ENCODE results near the gene HECTD2. TPM values are rescaled to one million over a fixed set of nuclear protein-coding genes. Genes with fewer than 3 reads are reported as not detected.

Gene HECTD2
- total and polyA plus RNA-seq, 3 donors from 2014 or later, result 9.0 to 22.3 (median 20.3) TPM

DNA sequence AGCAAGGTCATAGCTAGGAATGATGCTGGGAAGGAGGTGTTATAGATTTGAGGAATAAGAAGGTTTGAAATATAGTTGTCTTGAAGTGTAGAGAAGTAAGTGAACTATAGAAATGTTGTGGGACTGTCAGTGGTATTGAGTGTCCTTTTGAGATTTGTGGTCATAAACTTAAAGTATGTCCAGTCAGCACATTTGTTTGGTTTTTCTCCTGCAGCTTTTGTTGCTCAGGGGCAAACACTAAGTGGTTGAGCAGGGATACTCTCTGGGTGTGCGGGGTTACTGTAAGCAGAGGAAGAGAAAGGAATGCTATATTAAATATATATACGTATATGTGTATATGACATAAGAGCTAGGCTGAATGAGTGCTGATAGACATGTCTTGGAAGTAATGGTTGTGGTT lies 67.1 kb downstream of the HECTD2 start:
- DNase-seq, result no peak
- WGBS, 2 donors, result 94 to 100% methylated on average over 2 of the region's 2 CpGs
- no peaks in the 10 kb centered on the region for H3K9me3 ChIP-seq
- intact Hi-C loops (cut with DNase I; ENCODE audit: low total_unique reads), result no loop called here
- H3K27ac ChIP-seq, result no peak overlapping the region
- no peaks in the 10 kb centered on the region for H3K36me3 ChIP-seq (ENCODE audit: low read depth, missing control alignments)
- no peak overlapping the region for H3K4me3 ChIP-seq
- no peak for TF ChIP-seq POLR2A (IDR thresholded peaks at IDR 0.05)
- TF ChIP-seq, protein P1, sequence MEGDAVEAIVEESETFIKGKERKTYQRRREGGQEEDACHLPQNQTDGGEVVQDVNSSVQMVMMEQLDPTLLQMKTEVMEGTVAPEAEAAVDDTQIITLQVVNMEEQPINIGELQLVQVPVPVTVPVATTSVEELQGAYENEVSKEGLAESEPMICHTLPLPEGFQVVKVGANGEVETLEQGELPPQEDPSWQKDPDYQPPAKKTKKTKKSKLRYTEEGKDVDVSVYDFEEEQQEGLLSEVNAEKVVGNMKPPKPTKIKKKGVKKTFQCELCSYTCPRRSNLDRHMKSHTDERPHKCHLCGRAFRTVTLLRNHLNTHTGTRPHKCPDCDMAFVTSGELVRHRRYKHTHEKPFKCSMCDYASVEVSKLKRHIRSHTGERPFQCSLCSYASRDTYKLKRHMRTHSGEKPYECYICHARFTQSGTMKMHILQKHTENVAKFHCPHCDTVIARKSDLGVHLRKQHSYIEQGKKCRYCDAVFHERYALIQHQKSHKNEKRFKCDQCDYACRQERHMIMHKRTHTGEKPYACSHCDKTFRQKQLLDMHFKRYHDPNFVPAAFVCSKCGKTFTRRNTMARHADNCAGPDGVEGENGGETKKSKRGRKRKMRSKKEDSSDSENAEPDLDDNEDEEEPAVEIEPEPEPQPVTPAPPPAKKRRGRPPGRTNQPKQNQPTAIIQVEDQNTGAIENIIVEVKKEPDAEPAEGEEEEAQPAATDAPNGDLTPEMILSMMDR (IDR thresholded peaks at IDR 0.05), result no peak
- H3K4me1 ChIP-seq, result no peaks in the 10 kb centered on the region
- H3K27me3 ChIP-seq, result no peaks in the 10 kb centered on the region

- Histone ChIP-seq H3K4me1 (no peaks in the 10 kb centered on the region), H3K36me3 (ENCODE audit: low read depth, missing control alignments) (no peaks in the 10 kb centered on the region), H3K27ac (no peak overlapping the region), H3K4me3 (no peak overlapping the region), H3K27me3 (no peaks in the 10 kb centered on the region), H3K9me3 (no peaks in the 10 kb centered on the region)
- intact Hi-C loops (cut with DNase I; ENCODE audit: low total_unique reads), result no loop called here
- DNase-seq, result no peak
- TF ChIP-seq POLR2A (IDR thresholded peaks at IDR 0.05), result no peak
- TF ChIP-seq, protein P1 (IDR thresholded peaks at IDR 0.05), result no peak
Observed at GRCh38 chr10:91479583-91479982, 69.4 kb downstream of the HECTD2 start.

GRCh38 chr10:91487911-91488582 lies 77.9 kb downstream of the HECTD2 start:
- H3K27ac ChIP-seq, result no peak overlapping the region
- H3K4me3 ChIP-seq, result no peak overlapping the region
- H3K36me3 ChIP-seq (ENCODE audit: low read depth, missing control alignments), result no peaks in the 10 kb centered on the region
- no peaks in the 10 kb centered on the region for H3K27me3 ChIP-seq
- WGBS, 2 donors, result 83 to 93% methylated on average over 3 of the region's 3 CpGs
- TF ChIP-seq, protein P1 (IDR thresholded peaks at IDR 0.05), result no peak
- no peak for TF ChIP-seq POLR2A (IDR thresholded peaks at IDR 0.05)
- no peaks in the 10 kb centered on the region for H3K9me3 ChIP-seq
- no peak for DNase-seq
- intact Hi-C loops (cut with DNase I; ENCODE audit: low total_unique reads), result no loop called here
- H3K4me1 ChIP-seq, result no peaks in the 10 kb centered on the region

DNA sequence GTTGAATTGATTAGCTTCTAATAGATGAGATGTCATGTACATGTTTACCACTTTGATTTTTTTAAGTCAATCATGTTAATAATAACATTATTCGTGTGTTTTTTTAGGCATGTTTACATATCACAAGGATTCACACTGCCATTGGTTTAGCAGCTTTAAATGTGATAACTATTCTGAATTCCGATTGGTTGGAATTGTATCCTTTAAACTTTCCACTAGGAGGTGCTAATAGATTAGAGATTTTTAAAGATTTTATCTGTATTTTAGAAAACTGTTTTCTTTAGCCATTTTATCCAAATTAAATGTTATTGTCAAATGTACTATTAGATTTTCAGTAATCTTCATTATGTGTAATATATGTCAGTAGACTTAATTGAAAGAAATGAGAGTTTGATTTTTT lies 83.2 kb downstream of the HECTD2 start:
- DNase-seq, result no peak
- H3K4me1 ChIP-seq, result no peaks in the 10 kb centered on the region

More for the DNA sequence above, 83.2 kb downstream of the HECTD2 start:
- Histone ChIP-seq H3K27ac (no peak overlapping the region), H3K9me3 (no peaks in the 10 kb centered on the region), H3K4me3 (no peak overlapping the region), H3K36me3 (ENCODE audit: low read depth, missing control alignments) (no peaks in the 10 kb centered on the region), H3K27me3 (no peaks in the 10 kb centered on the region)
- TF ChIP-seq, protein P1 (IDR thresholded peaks at IDR 0.05), result peak; percentile 16 to 38 (median 16)
- TF ChIP-seq POLR2A (IDR thresholded peaks at IDR 0.05), result no peak
- intact Hi-C loops (cut with DNase I; ENCODE audit: low total_unique reads), result no loop called here
- 60 to 66% methylated on average over 2 of the region's 2 CpGs for WGBS, 2 donors
